HAP-1 (cell line): ENCODE measurements around the gene MGRN1.

ENCODE experiments used
- DNase-seq, 2 experiments: peaks; one replicate each; pipeline ENCODE4 v3.0.0-alpha.2; 2016 to 2020; ENCODE audit warnings: low spot score in 2 of 2
- H3K27me3 ChIP-seq: fragments of 250-450 bp; sonication (Bioruptor Pico); 2 replicates; pipeline ENCODE4 v1.5.1; 2020; ENCODE audit warnings: low read depth, mild to moderate bottlenecking, moderate library complexity
- H3K36me3 ChIP-seq: fragments of 250-450 bp; sonication (Bioruptor Pico); replicated peaks from 2 replicates; pipeline ENCODE4 v1.5.1; 2020; ENCODE audit warnings: mild to moderate bottlenecking
- H3K4me1 ChIP-seq: fragments of 250-450 bp; sonication (Bioruptor Pico); 2 replicates; pipeline ENCODE4 v1.5.1; 2020; ENCODE audit warnings: mild to moderate bottlenecking
- H3K4me3 ChIP-seq: fragments of 250-450 bp; sonication (Bioruptor Pico); 2 replicates; pipeline ENCODE4 v1.5.1; 2020; ENCODE audit warnings: mild to moderate bottlenecking, moderate library complexity
- H3K9me3 ChIP-seq: fragments of 250-450 bp; sonication (Bioruptor Pico); 2 replicates; pipeline ENCODE4 v1.5.1; 2020; ENCODE audit warnings: mild to moderate bottlenecking, moderate library complexity
- in situ Hi-C: fragments of 300-500 bp; cut with MboI; formaldehyde crosslinking; loops from 3 replicates; pipeline ENCODE4 v1.14.3; 2020; ENCODE audit warnings: low sequenced_read_pairs, inconsistent platforms, mixed read lengths

The MGRN1 gene

GRCh38 chr16:4624015-4624826, at the start of gene MGRN1:
Gene MGRN1 (plus strand): TSS chr16:4624826. CDS start chr16:4624961, 135 bp downstream.
- DNase-seq, result peak; percentile 92 to 96
- 0 out of 2 replicates have a peak, but pooled peaks cover 2% of the 10 kb centered on the region for H3K4me1 ChIP-seq
- in situ Hi-C loops, result no loop called here
- H3K9me3 ChIP-seq, result 0 out of 2 replicates have a peak, but pooled peaks cover 2% of the 10 kb centered on the region
- peak within 1 kb of the TSS; percentile 82 for H3K4me3 ChIP-seq
- peaks cover 8% of the 10 kb centered on the region for H3K36me3 ChIP-seq
- no peaks in the 10 kb centered on the region for H3K27me3 ChIP-seq

- Histone ChIP-seq H3K4me3 (no peak overlapping the region), H3K27me3 (no peaks in the 10 kb centered on the region), H3K4me1 (no peaks in the 10 kb centered on the region), H3K9me3 (no peaks in the 10 kb centered on the region), H3K36me3 (no peaks in the 10 kb centered on the region)
- no peak for DNase-seq
- in situ Hi-C loops, result no loop called here
Measured at GRCh38 chr16:4574919-4575705, 49.5 kb upstream of the MGRN1 start.

- in situ Hi-C loops, result no loop called here
- Histone ChIP-seq H3K36me3 (no peaks in the 10 kb centered on the region), H3K4me1 (no peaks in the 10 kb centered on the region), H3K27me3 (no peaks in the 10 kb centered on the region), H3K9me3 (no peaks in the 10 kb centered on the region), H3K4me3 (no peak overlapping the region)
- no peak for DNase-seq
Measured at GRCh38 chr16:4576008-4576407, 48.6 kb upstream of the MGRN1 start.

- Histone ChIP-seq H3K4me3 (no peak overlapping the region), H3K27me3 (no peaks in the 10 kb centered on the region), H3K4me1 (no peaks in the 10 kb centered on the region), H3K36me3 (no peaks in the 10 kb centered on the region), H3K9me3 (no peaks in the 10 kb centered on the region)
- no peak for DNase-seq
- in situ Hi-C loops, result no loop called here
Measured at GRCh38 chr16:4578961-4579530, 45.6 kb upstream of the MGRN1 start.

- DNase-seq, result no peak
- H3K9me3 ChIP-seq, result no peaks in the 10 kb centered on the region
- in situ Hi-C loops, result no loop called here
- no peaks in the 10 kb centered on the region for H3K27me3 ChIP-seq
- no peak overlapping the region for H3K4me3 ChIP-seq
- H3K36me3 ChIP-seq, result no peaks in the 10 kb centered on the region
- no peaks in the 10 kb centered on the region for H3K4me1 ChIP-seq
Measured at GRCh38 chr16:4580250-4580649, 44.4 kb upstream of the MGRN1 start.

GRCh38 chr16:4583906-4584305, 40.7 kb upstream of the MGRN1 start:
- in situ Hi-C loops, result no loop called here

GRCh38 chr16:4586291-4586690, 38.3 kb upstream of the MGRN1 start:
- in situ Hi-C loops, result loop anchor here (5.0 kb wide), 1 partner anchor 69 kb away; no protein-coding TSS in a partner anchor

More at GRCh38 chr16:4583906-4584305, 40.7 kb upstream of the MGRN1 start:
- no peaks in the 10 kb centered on the region for H3K4me1 ChIP-seq
- H3K36me3 ChIP-seq, result no peaks in the 10 kb centered on the region
- no peaks in the 10 kb centered on the region; the same call in 1 of the 2 replicates for H3K9me3 ChIP-seq
- H3K4me3 ChIP-seq, result no peak overlapping the region
- no peak for DNase-seq
- H3K27me3 ChIP-seq, result peaks cover 6% of the 10 kb centered on the region; the same call in 1 of the 2 replicates

GRCh38 chr16:4588386-4588785, 36.2 kb upstream of the MGRN1 start:
- no peak for DNase-seq
- Histone ChIP-seq H3K4me1 (no peaks in the 10 kb centered on the region), H3K27me3 (peaks cover 6% of the 10 kb centered on the region; the same call in 1 of the 2 replicates), H3K9me3 (no peaks in the 10 kb centered on the region; the same call in 1 of the 2 replicates), H3K4me3 (no peak overlapping the region), H3K36me3 (no peaks in the 10 kb centered on the region)
- in situ Hi-C loops, result loop anchor here (5.0 kb wide), 1 partner anchor 71 kb away; no protein-coding TSS in a partner anchor

More at GRCh38 chr16:4586291-4586690, 38.3 kb upstream of the MGRN1 start:
- no peak for DNase-seq
- peaks cover 6% of the 10 kb centered on the region; the same call in 1 of the 2 replicates for H3K27me3 ChIP-seq
- no peak overlapping the region for H3K4me3 ChIP-seq
- no peaks in the 10 kb centered on the region for H3K4me1 ChIP-seq
- H3K9me3 ChIP-seq, result no peaks in the 10 kb centered on the region; the same call in 1 of the 2 replicates
- H3K36me3 ChIP-seq, result no peaks in the 10 kb centered on the region

- no peak for DNase-seq
- no peaks in the 10 kb centered on the region for H3K36me3 ChIP-seq
- H3K9me3 ChIP-seq, result no peaks in the 10 kb centered on the region; the same call in 1 of the 2 replicates
- no peak overlapping the region for H3K4me3 ChIP-seq
- H3K27me3 ChIP-seq, result peaks cover 6% of the 10 kb centered on the region; the same call in 1 of the 2 replicates
- H3K4me1 ChIP-seq, result no peaks in the 10 kb centered on the region
- in situ Hi-C loops, result loop anchor here (5.0 kb wide), 1 partner anchor 72 kb away; no protein-coding TSS in a partner anchor
Measured at GRCh38 chr16:4588961-4589360, 35.7 kb upstream of the MGRN1 start.

GRCh38 chr16:4591191-4591590, 33.4 kb upstream of the MGRN1 start:
- no peaks in the 10 kb centered on the region for H3K36me3 ChIP-seq
- in situ Hi-C loops, result no loop called here
- no peak overlapping the region for H3K4me3 ChIP-seq
- DNase-seq, result no peak
- no peaks in the 10 kb centered on the region for H3K4me1 ChIP-seq
- H3K9me3 ChIP-seq, result no peaks in the 10 kb centered on the region; the same call in 1 of the 2 replicates
- H3K27me3 ChIP-seq, result peaks cover 2% of the 10 kb centered on the region; the same call in 1 of the 2 replicates

GRCh38 chr16:4591706-4592470, 32.7 kb upstream of the MGRN1 start:
- DNase-seq, result no peak
- Histone ChIP-seq H3K9me3 (no peaks in the 10 kb centered on the region; the same call in 1 of the 2 replicates), H3K4me3 (no peak overlapping the region), H3K4me1 (no peaks in the 10 kb centered on the region), H3K36me3 (no peaks in the 10 kb centered on the region), H3K27me3 (peaks cover 4% of the 10 kb centered on the region; the same call in 1 of the 2 replicates)
- in situ Hi-C loops, result no loop called here

GRCh38 chr16:4593086-4593485, 31.5 kb upstream of the MGRN1 start:
- H3K4me1 ChIP-seq, result no peaks in the 10 kb centered on the region
- H3K27me3 ChIP-seq, result peaks cover 12% of the 10 kb centered on the region; the same call in 1 of the 2 replicates
- in situ Hi-C loops, result no loop called here
- no peaks in the 10 kb centered on the region for H3K9me3 ChIP-seq
- H3K36me3 ChIP-seq, result no peaks in the 10 kb centered on the region
- H3K4me3 ChIP-seq, result no peak overlapping the region
- DNase-seq, result no peak
